Anterior cingulate cortex (tissue), 58 donors: Measurements from ENCODE around the gene MAP4K5.

Experiments used
- DNase-seq, 58 donors: peaks; one replicate each; lab custom pipeline; 2025; lab: John Stamatoyannopoulos, UW

Gene MAP4K5

DNA sequence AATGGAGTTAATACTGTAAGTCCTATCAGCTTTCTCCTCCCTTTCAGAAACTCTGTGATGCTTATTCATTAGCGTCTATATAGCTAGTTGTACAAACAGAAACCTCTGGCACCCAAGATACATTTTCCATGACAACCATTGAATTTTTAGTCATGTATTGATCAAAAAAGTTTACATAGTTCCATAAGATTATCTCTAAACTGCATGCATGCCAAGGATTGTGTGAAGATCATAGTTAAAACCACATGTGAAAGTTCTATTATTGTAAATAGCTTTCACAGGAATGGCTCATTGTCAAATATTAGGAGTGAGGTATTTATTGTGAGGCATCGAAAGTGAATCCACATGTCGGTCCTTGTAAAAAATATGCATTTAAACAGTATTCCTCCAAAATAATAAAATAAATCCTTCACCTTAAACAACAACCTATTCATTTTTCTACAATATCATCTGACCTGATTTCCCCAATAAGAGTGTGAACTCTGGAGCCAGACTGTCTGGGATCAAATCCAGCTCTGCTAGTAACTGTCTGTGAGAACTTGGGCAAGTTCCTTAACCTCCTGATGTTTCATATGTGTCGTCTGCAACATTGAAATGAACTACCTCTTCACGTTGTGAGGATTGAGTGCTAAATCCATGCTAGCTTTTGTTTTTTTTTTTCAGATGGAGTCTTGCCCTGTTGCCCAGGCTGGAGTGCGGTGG is 125.1 kb downstream of the MAP4K5 start:
- no peak for DNase-seq

DNA sequence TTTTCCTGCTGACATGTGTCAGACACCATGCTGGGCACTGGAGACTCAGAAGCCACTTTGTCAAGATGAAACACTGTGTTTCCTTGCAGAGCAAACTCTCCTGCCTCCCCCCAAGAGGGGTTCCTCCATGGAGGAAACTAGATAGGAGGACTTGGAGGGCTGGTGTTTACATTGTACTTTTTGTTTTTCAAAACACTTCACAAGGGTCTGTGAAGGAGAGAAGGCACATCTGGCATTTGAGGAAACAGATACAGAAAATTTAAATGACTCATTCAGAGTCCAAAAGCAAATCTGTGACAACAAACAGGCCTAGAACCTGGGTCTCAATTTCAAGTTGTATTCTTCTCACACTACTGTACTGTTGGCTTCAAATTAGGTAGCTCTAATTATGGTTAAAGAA is 128.9 kb downstream of the MAP4K5 start:
- no peak for DNase-seq

DNA sequence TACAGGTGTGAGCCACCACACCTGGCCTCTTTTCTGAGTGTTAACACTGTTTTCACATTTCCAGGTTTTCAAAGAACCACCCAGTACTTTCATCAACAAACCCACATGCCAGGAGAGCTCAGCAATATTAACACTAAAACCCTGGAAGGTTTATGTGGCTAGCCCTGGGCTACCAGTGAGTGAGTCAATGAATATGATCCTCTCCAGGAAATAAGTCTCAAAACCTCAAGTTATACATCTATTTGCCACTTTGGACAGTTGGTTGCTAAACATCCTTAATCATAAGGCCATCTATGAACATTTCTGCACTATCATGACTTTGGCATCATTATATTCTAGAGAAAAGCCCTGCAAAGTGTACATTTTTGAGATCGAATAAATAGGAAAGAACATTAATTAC is 129.4 kb downstream of the MAP4K5 start:
- DNase-seq = no peak

DNA sequence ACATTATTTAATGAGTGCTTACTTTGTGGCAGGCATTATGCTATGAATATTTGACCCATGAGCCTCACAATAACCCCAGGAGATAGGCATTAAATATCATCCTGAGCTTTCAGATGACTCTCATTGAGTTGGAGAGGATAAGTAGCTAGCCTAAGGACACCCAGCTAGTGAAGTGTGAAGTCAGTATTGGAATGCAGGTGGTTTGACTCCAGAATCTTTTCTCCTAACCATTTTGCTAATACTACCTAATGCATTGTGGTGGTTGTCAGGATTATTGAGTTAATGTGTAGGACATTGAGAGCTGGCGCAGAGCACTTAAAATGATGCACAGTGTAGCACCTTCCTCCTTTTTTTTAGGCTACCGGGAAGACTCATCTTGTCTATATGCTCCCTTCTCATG is 131.9 kb downstream of the MAP4K5 start:
- DNase-seq = no peak

DNA sequence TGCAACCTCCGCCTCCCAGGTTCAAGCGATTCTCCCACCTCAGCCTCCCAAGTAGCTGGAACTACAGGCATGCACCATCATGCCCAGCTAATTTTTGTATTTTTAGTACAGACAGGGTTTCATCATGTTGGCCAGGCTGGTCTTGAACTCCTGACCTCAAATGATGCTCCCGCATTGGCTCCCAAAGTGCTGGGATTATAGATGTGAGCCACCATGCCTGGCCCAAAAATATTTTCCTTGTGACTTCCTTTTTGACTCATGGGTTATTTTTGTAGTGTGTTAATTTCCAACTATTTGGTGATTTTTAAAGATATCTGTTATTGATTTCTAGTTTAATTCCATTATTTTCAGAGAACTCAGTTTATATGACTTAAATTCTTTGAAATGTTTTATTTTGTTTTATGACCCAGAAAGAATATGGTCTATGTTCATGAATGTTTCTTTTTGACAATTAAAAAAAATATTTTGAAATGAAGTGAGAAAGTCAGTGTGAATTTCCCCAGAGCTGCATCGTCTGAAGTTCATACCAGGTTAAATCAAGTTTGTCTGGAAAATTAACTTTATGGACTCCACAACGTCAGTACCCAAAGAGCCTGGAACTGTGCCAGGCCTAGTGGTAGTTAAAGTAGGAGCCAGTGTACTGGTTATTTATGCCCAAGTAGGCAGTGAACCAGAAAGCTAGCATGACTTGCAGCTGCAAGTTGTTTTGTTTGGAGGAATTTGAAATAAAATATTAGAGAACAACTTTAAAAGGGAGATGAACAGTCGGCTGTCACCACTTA is 132.9 kb downstream of the MAP4K5 start:
- DNase-seq = peak in 1 of 58 donors; percentile 29

DNA sequence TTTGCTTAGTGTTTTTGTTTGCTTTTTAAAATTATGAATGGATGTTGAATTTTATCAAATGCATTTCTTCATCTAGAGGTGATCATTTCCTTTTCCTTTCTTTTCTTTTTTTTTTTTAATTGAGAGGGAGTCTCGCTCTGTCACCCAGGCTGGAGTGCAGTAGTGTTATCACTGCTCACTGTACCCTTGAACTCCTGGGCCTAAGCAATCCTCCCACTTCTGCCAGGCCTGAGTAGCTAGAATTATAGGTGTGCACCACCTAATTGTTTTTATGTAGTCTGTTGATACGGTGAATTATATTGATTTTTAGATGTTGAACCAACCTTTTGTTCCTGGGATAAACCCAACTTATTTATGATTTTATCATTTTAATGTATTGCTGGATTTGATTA is 134.2 kb downstream of the MAP4K5 start:
- DNase-seq = no peak

DNA sequence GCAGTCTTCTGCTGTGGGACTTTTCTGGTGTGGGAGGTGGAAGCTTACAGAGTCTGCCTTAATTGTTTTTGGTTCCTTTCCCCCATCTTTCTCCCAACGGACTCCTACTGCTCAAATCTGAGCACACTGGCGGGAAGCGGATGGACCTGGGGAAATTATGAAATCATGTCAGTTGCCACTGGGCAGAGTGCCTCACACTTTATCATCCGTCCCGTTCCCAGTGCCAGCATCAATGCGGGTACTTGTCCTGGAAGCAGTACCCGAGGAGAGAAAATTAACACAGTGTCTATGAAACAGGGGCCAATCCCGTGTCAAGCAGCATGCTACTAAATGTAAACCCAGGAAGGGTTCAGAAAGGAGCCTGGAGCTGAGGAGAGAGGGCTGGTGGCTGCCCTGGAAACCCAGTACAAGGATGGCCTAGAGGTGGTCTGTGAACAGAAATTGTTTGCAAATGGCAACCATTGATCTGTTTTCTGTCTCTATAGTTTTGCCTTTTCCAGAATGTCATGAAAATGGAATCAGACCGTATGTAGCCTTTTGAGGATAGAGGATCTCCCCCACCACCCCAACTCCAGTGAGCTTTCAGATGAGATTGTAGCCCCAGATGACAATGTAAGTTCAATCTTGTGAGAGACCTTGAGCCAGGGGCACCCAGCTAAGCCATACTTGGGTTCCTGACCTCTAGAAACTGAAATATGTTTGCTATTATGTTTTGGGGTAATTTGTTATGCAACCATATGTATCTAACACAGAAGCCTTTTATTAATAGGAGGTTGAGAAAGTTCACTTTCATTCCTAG is 134.8 kb downstream of the MAP4K5 start:
- DNase-seq = peak in 23 of 58 donors; percentile 5 to 73 (median 35)

DNA sequence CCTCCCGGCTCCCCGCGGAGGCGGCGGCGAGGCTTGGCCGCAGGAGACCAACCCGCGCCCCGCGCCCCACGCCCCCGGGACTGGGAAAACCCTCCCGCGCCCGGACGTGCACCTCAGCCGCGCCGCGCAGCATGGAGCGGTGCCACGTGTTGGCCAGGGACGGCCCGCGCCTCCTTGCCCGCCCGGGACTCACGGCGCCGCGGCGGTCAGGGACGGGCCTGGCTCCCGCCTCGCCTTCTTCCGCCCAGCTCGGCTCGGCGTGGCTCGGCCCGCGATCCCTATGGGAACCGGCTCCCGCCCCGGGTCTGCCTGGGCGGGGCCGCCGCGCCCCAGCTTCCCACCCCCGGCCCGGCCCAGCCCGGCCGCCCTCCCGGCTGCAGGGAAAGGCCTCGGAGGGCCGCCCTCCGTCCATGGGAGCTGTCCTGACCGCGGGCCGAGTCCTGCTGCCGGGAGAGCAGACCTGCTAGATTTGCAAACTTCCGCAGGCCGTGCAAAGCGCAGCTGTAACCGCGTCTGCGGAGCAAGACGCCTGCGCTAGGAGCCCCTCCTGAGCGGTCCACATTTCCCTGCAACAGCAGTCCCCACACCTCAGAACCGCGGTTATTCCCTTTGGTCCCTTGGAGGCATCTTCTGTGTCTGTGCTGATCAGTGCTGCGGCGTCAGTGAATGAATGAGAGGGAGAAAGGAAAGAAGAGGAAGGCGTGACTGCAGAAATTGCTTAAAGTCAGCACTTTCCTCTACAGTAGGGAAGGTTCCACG is 135.6 kb downstream of the MAP4K5 start, which contains the start of gene CDKL1:
Gene CDKL1 (minus strand): TSS at position 251 of the 759 bp plus-strand sequence. CDS start 1,013 bp downstream, outside the sequence.
- peak in 47 of 58 donors; percentile 6 to 83 (median 45) for DNase-seq

DNA sequence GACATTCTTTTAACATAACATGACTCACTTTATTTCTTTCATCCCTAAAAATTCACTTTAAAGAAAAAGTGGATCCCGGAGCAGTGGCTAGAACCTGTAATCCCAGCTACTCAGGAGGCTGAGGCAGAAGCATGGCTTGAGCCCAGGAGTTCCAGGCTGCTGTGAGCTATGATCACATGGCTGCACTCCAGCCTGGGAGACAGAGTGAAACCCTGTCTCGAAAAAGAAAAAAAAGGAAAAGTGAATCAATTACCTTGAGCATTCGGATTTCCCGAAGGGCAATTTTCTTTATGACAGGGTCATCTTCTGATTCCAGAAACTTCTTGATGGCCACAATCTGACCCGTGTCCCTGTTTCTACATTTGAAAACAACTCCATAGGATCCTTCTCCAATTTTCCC is 136.9 kb downstream of the MAP4K5 start:
- peak in 7 of 58 donors; percentile 4 to 15 (median 7) for DNase-seq

DNA sequence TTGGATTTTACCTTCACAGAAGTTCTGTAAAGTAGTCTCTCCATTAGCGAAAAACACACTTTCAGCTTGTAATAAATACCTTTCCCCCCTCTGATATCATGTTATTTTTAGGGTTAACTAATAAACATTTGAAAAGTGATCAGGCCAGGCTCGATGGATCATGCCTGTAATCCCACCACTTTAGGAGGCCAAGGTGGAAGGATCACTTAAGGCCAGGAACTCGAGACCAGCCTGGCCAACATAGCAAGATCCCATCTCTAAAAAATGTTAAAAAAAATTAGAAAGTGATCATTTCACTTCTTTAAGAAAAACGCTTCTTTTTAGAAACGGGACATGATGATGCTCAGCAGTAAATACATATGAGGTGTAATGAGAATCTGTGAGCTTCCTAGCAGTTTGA is 137.7 kb downstream of the MAP4K5 start:
- no peak for DNase-seq

DNA sequence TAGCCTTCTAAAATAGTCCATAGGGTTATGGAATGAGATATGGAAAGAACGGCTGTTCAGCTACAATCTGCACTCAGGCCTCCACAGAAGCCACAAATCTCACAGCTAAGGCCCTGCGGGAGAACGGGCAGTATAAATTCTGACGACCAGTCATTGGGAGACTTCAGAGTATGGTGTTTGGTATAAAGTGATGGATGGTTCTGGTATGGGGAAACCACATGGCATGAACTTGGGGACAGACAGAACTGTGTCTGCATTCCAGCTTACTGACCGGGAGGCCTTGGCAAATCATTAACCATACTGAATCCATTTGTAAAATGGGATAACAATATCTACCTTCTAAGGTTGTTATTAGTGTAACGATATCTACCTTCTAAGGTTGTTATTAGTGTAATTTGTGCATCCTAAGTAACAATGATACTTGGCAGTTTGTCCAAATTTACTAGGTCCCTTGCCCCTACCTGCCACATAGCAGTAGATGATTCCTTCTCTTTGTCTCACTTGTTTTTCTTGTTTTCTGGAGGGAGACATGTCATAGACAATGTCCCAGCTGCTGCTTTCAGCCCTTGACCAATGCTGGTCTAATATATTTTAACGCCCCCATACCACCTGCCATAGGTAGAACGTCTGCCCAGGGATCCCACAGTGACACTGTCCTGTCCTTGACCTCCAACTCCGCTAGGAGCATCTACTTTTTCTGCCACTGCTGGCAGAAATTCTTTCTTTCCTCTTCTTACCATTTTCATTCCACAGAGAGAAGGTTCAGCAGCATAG is 142.5 kb downstream of the MAP4K5 start:
- DNase-seq = no peak

DNA sequence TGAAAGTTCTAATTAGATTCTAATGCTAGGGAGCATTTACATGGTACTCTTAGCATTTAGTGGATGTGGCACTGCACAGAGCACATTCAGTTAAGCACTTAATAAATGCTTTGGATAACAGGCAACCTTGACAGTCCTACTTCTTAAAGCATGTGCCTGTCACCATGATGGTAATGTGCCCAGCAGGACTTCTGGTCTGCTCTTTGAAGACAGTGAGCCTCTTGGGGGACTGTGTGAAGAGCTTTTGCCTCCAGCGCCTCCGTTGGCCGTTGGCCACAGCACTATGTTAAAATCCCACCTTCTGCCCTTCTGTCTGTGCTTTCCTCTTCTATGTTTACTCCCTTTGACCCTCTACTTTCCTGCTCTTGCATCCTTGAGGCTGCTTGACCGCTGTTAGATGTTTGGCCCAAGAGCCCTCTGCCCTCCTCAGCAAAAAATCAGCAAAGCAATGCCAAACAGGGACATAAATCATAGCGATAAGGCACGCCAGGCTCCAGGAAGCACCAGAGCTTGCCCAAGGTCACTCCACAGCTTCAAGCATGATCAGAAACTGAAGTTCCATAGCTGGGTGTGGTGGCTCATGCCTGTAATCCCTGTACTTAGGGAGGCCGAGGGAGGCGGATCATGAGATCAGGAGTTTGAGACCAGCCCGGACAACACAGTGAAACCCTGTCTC is 144.0 kb downstream of the MAP4K5 start:
- DNase-seq = no peak

DNA sequence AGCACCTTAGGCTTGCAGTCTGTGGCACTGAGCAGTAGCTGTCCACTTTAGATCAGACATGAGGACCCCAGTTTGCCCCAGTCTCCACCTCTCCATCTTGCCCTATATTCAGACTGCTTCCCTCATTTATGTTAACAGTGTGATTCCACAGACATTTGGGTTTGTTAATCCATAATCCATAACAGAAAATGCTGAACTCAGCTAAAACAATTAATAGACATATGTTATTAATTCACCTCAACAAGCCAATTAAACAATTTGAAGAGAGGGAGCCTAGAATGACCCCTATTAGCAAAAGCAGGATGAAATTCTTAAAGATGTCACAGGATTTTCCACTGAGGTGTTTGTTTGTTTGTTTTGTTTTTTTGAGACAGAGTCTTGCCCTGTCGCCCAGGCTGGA is 144.8 kb downstream of the MAP4K5 start:
- DNase-seq = no peak

DNA sequence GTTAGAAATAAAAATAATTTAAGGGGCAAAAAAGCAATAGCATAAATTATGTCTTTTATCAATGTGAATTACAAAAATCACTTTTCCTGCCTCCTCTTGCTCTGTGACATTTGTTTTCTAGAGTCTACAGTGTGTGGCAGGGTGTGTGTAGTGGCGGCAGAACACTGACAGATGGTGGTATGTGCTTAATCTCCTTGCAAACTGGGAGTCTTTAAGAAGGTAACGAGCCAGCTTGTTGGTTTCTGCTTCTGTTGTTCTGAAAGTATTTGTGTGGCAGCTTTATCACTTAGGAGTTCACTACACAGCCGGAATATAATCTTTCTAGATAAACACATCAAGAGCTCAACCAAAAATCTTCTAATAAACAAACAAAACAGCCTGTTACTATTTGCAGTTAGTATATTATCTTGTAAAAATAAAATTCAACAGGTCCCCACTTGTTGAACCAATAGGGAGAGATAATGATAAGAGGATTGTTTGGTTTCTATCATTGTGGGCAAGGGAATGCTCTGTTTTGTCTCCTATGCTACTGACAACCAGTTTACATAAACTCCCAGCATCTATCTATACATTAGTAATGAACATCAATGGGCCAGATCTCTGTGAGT is 148.6 kb downstream of the MAP4K5 start:
- peak in 3 of 58 donors; percentile 8 to 12 (median 10) for DNase-seq

DNA sequence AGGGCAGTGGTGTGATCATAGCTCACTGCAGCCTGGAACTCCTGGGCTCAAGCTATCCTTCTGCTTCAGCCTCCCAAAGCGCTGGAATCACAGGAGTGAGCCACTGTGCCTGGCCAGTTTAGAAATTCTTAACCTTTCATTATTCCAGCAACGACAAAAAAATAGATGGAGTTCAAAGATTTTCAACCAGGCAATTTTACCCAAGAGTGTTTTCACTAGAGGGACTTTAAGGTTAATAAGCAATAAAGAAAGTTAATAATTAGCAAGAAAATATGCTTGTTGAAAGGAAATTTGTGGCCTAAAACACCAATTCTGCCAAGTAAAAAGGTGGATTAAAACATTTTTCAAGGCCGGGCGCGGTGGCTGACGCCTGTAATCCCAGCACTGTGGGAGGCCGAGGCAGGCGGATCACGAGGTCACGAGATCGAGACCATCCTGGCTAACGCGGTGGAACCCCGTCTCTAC is 150.5 kb downstream of the MAP4K5 start:
- no peak for DNase-seq

DNA sequence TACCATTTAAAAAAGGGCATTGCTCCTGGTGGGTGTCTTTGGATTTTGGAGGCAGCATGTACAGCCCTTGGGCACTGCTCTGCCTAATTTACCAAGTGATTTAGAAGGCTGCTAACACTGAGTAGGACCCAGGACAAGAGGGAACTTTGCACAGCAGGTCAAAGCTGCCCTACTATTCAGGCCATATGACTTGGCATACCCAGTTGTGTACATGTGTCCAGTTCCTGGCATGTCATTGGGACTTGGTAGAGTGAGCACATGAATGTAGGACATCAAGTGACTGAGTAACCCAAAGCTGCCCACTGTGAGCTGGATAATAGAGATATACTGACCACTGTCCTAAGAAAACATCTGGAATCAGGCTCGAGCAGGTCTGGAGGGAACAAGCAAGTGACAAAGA is 151.4 kb downstream of the MAP4K5 start:
- no peak for DNase-seq

DNA sequence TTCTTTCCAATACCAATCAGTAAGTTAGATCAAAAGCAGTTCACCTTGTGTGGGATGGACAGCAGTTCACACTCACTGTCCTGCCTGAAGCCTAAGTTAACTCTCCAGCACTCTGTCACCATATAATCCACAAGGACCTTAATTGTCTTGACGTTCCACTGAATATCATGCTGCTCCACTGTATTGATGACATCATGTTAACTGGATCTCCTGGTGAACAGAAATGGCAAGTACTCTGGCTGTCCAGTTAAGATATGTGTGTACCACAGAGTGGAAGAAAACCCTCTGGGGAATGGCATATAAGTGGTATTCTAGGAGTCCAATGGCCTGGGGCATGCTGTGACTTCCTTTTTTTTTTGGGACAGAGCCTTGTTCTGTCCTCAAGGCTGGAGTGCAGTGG is 151.9 kb downstream of the MAP4K5 start:
- DNase-seq = no peak

DNA sequence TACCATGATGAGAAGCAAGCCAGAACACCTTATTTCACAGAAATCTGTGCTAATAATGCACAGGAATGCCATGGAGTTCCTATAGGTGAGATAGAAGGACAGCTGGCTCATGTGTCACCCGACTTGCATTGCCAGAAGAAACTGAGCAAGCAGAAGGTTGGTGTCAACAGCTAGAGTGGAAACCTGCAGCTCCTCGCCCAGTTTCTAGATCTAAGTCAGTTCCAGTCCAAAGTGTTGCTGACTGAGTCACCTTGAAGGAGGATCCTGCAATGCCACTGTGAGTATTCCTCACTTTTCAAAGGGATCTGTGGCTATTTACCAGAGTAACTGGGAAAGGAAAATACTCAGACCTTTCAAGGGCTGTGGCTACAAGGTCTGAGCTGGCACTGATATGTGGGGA is 152.8 kb downstream of the MAP4K5 start:
- DNase-seq = no peak
